Measurements from ENCODE around the gene IL21R.
"Not testable (repeated sequence)": the region's sequence is repeated elsewhere in the genome, so short reads cannot be mapped to it uniquely, and the experiment has no call there.

IL21R gene

GRCh38 chr16:27392671-27393070 is 9.3 kb upstream of the IL21R start:
- H3K27ac ChIP-seq = no peak overlapping the region

DNA sequence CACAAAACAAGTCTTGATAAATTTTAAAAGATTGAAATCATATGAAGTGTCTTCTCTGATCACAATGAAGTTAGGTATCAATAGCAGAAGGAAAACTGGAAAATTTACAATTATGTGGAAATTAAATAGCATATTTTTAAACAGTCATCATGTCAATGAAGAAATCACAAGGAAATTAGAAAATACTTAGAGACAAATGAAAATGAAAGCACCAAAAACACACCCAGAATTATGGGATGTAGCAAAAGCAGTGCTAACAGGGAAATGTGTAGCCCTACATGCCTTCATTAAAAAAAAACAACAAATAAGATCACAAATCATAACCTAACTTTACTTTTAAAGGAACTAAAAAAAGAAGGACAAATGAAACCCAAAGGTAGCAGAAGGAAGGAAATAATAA is 7.5 kb upstream of the IL21R start:
- Histone ChIP-seq H3K27ac (no peak overlapping the region), H3K4me3 (no peak overlapping the region)
- TF ChIP-seq, protein P1, sequence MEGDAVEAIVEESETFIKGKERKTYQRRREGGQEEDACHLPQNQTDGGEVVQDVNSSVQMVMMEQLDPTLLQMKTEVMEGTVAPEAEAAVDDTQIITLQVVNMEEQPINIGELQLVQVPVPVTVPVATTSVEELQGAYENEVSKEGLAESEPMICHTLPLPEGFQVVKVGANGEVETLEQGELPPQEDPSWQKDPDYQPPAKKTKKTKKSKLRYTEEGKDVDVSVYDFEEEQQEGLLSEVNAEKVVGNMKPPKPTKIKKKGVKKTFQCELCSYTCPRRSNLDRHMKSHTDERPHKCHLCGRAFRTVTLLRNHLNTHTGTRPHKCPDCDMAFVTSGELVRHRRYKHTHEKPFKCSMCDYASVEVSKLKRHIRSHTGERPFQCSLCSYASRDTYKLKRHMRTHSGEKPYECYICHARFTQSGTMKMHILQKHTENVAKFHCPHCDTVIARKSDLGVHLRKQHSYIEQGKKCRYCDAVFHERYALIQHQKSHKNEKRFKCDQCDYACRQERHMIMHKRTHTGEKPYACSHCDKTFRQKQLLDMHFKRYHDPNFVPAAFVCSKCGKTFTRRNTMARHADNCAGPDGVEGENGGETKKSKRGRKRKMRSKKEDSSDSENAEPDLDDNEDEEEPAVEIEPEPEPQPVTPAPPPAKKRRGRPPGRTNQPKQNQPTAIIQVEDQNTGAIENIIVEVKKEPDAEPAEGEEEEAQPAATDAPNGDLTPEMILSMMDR (IDR thresholded peaks at IDR 0.05) = no peak
- DNase-seq (ENCODE audit: low spot score) = no peak

More at GRCh38 chr16:27392671-27393070, 9.3 kb upstream of the IL21R start:
- DNase-seq (ENCODE audit: low spot score) = no peak
- TF ChIP-seq, protein P1 (IDR thresholded peaks at IDR 0.05) = no peak
- H3K4me3 ChIP-seq = no peak overlapping the region

- H3K4me3 ChIP-seq, H3K27ac ChIP-seq: not testable (repeated sequence)
- DNase-seq (ENCODE audit: low spot score) = peak; percentile 35
Observed at GRCh38 chr16:27398341-27398893, 3.6 kb upstream of the IL21R start.

DNA sequence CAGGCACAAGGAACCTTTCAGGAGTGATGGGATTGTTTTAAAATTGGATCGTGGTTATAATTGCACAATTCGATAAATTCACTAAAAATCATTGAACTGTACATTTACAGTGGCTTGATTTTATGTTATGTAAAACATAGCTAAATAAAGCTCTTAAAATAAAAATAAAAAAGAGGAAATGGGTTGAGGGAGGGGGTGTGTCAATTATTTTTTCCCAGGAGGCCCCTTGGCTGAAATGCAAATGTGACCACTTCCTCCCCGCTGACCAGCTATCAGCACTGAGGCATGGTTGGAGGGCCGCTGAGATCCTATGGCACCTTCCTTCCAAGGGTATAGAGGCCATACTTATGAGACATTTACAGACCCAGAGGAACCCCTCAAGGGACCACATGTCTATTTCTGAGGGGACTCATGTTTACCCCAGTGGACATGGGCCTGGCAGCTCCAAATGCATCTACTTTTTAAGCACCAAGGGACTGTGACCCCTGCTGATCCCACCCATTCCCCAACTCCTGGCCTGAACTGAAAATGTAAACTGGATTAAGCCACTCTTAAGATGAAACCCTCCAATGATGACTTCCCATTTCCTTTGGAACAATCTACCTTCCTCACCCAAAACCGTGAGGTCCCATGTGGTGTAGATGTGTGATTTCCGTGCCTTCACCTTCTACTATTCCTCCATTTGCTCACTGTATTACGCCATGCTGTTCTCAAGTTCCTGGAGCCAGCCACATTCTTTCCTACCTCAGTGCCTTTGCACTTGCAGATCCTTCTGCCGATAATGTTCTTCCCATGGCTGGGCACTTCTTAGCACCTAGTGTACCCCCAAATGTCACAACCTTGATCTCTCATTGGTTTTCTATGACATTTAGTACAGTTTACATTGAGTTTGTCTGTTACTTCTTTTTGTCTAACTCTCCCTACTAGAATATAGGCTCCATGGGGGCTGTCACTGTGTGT is 2.8 kb upstream of the IL21R start:
- Histone ChIP-seq H3K4me3 (no peak overlapping the region), H3K27ac (no peak overlapping the region)
- TF ChIP-seq, protein P1 (IDR thresholded peaks at IDR 0.05) = no peak
- peak; percentile 16 for DNase-seq (ENCODE audit: low spot score)

- no peak overlapping the region for H3K4me3 ChIP-seq
- H3K27ac ChIP-seq = no peak overlapping the region
- TF ChIP-seq, protein P1 (IDR thresholded peaks at IDR 0.05) = no peak
- no peak for DNase-seq (ENCODE audit: low spot score)
Observed at GRCh38 chr16:27399969-27400368, 2.0 kb upstream of the IL21R start.

- TF ChIP-seq, protein P1 (IDR thresholded peaks at IDR 0.05) = no peak
- H3K4me3 ChIP-seq = no peak overlapping the region
- H3K27ac ChIP-seq = no peak overlapping the region
- peak; percentile 31 for DNase-seq (ENCODE audit: low spot score)
Observed at GRCh38 chr16:27400751-27401620, 988 bp upstream of the IL21R start.

GRCh38 chr16:27402569-27402963 is 592 bp downstream of the IL21R start:
- peak overlapping the region; percentile 58 for H3K4me3 ChIP-seq
- TF ChIP-seq, protein P1 (IDR thresholded peaks at IDR 0.05) = no peak
- no peak for DNase-seq (ENCODE audit: low spot score)
- no peak overlapping the region for H3K27ac ChIP-seq
